Naive thymus-derived CD4-positive, alpha-beta T cell (primary cell): Measurements from ENCODE around the gene MBD5. TPM values are rescaled to one million over a fixed set of nuclear protein-coding genes. Genes with fewer than 3 reads are reported as not detected.

Source experiments
- ATAC-seq: fragments of 150-1000 bp; cut with Tn5 transposase; 2 replicates; pipeline ENCODE4 v1.10.0; 2021; ENCODE audit warnings: mild to moderate bottlenecking, moderate library complexity
- CTCF ChIA-PET: fragments of 350-600 bp; sonication (Branson Sonifier 250); formaldehyde crosslinking; loops from one replicate; lab custom pipeline; 2021; ENCODE audit warnings: antibody characterized with exemption; lab: Charles Lee
- POLR2A ChIA-PET: fragments of 350-600 bp; sonication (Branson Sonifier 250); formaldehyde crosslinking; loops from one replicate; lab custom pipeline; 2021; ENCODE audit warnings: antibody characterized with exemption, inconsistent platforms; lab: Charles Lee
- DNase-seq, 9 donors: peaks; one replicate each; pipeline versions ENCODE4 v3.0.0 to v3.0.0-alpha.2; 2020 to 2022; ENCODE audit warnings: mixed read lengths in 1 of 9
- H3K27ac ChIP-seq: one replicate; pipeline ENCODE4 v1.7.0; 2013; ENCODE audit warnings: mild to moderate bottlenecking, low read depth, low read length, moderate library complexity
- H3K27me3 ChIP-seq, 2 donors: one replicate each; pipeline ENCODE4 v1.7.0; 2013; ENCODE audit warnings: low read length in 2 of 2, mild to moderate bottlenecking in 2 of 2, moderate library complexity in 2 of 2; ENCODE audit not compliant: control insufficient read depth in 2 of 2, insufficient read depth in 2 of 2
- H3K36me3 ChIP-seq, 3 experiments: 1 replicate in 2 of 3; 2 replicates in 1 of 3; pipeline ENCODE4 v1.7.0; 2013; ENCODE audit warnings: low read length in 3 of 3, mild to moderate bottlenecking in 3 of 3, moderate library complexity in 1 of 3; ENCODE audit not compliant: insufficient read depth in 3 of 3, control insufficient read depth in 2 of 3
- H3K4me1 ChIP-seq, 2 donors: one replicate each; pipeline ENCODE4 v1.7.0; 2013; ENCODE audit warnings: low read length in 2 of 2, mild to moderate bottlenecking in 2 of 2, moderate library complexity in 1 of 2; ENCODE audit not compliant: control insufficient read depth in 2 of 2, insufficient read depth in 2 of 2
- H3K4me3 ChIP-seq: 2 replicates; pipeline ENCODE4 v1.7.0; 2013; ENCODE audit warnings: mild to moderate bottlenecking, low read length
- H3K9me3 ChIP-seq, 3 experiments: 1 replicate in 2 of 3; 2 replicates in 1 of 3; pipeline ENCODE4 v1.7.0; 2013; ENCODE audit warnings: low read length in 3 of 3; ENCODE audit not compliant: control insufficient read depth in 2 of 3
- H3K27ac Mint-ChIP-seq, 9 donors: one replicate each; pipeline ENCODE4 v1.8.0; 2020 to 2022; ENCODE audit warnings: mixed read lengths in 9 of 9, mild to moderate bottlenecking in 8 of 9, moderate library complexity in 5 of 9, inconsistent platforms in 2 of 9
- H3K27me3 Mint-ChIP-seq, 5 donors: one replicate each; pipeline ENCODE4 v1.8.0; 2021 to 2022; ENCODE audit warnings: mixed read lengths in 5 of 5, mild to moderate bottlenecking in 1 of 5
- H3K36me3 Mint-ChIP-seq, 5 donors: one replicate each; pipeline ENCODE4 v1.8.0; 2020 to 2022; ENCODE audit warnings: mixed read lengths in 5 of 5, mild to moderate bottlenecking in 3 of 5, inconsistent platforms in 1 of 5
- H3K4me1 Mint-ChIP-seq, 7 donors: one replicate each; pipeline ENCODE4 v1.8.0; 2020 to 2022; ENCODE audit warnings: mixed read lengths in 7 of 7, mild to moderate bottlenecking in 3 of 7, inconsistent platforms in 1 of 7
- H3K4me3 Mint-ChIP-seq, 10 donors: one replicate each; pipeline ENCODE4 v1.8.0; 2020 to 2022; ENCODE audit warnings: mild to moderate bottlenecking in 10 of 10, mixed read lengths in 10 of 10, moderate library complexity in 6 of 10, inconsistent platforms in 2 of 10
- H3K9me3 Mint-ChIP-seq, 11 donors: one replicate each; pipeline ENCODE4 v1.8.0; 2020 to 2022; ENCODE audit warnings: mixed read lengths in 11 of 11, mild to moderate bottlenecking in 4 of 11, inconsistent platforms in 1 of 11, moderate library complexity in 1 of 11
- intact Hi-C, 2 donors: fragments of 100-400 bp; cut with micrococcal nuclease; formaldehyde crosslinking; loops; one replicate each; pipeline ENCODE4 v1.15.1; 2023
- polyA plus RNA-seq, 2 donors: library from polyadenylated mRNA; unstranded; fragments of 300-500 nt; fragmentation: Illumina TruSeq; gene quantifications; one replicate each; pipeline ENCODE4 v1.2.3, GENCODE V29; 2021
- total RNA-seq, 6 experiments: library from RNA in 5 of 6; stranded (reverse) in 5 of 6; gene quantifications; 1 replicate in 5 of 6; 2 replicates in 1 of 6; pipeline ENCODE4 v1.2.3 and lab custom pipeline; 2021 to 2026

Gene MBD5
- total and polyA plus RNA-seq, 7 experiments from 2014 or later, result 14.6 to 76.8 (median 58.6) TPM

DNA sequence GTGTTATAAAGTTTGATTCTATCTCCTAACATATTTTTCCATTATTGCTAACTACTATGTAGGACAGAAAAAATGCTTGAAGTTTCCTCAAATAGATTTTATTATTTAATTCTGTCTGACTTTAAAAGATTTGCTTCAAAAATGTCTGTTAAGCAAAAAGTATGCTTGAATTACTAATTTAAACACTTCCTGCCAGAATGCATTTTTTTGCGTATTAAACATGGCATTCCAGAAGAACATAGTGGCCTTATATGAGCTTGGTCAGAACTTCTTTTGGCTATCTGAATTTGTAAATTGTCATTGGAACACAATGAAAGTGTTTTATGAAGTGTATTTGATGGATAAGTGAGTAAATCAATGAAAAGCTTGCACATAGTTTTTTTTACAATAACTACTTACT is 37.8 kb downstream of the MBD5 start:
- POLR2A ChIA-PET, result no interaction called here
- H3K27ac Mint-ChIP-seq, result no peak overlapping the region

DNA sequence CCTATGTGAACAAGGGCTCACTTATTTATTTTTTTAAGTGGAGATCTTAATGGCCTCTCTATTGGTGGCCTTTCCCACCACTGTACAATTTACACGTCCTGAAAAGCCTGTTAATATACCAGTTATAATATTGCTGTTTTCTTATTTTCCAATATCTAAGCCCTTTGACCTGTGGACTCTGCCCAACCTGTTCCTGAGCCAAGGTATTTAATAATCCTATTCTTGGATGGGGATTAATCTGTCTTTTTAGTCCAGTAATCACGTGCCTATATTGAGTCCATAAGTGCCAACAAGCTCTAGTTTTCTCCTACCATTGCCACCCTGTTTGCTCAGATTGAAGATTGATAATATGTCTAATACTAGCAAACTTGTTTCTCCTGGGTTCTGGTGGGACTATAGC is 42.7 kb downstream of the MBD5 start:
- CTCF ChIA-PET, result no interaction called here
- Mint-ChIP-seq H3K4me3 (no peak overlapping the region), H3K4me1 (peaks cover 0 to 16% (median 3%) of the 10 kb centered on the region in 7 donors), H3K27ac (no peak overlapping the region), H3K9me3 (peaks cover 0 to 6% (median 0%) of the 10 kb centered on the region in 11 donors), H3K27me3 (no peaks in the 10 kb centered on the region), H3K36me3 (peaks cover 0 to 19% (median 6%) of the 10 kb centered on the region in 5 donors)
- Histone ChIP-seq H3K27ac (no peak overlapping the region), H3K4me1 (no peaks in the 10 kb centered on the region), H3K4me3 (no peak overlapping the region), H3K36me3 (no peaks in the 10 kb centered on the region), H3K27me3 (no peaks in the 10 kb centered on the region), H3K9me3 (no peaks in the 10 kb centered on the region)
- DNase-seq (no peak), ATAC-seq (no peak)
- intact Hi-C loops, result no loop called here
- POLR2A ChIA-PET, result no interaction called here

More for the DNA sequence above, 37.8 kb downstream of the MBD5 start:
- CTCF ChIA-PET, result no interaction called here
- Histone ChIP-seq H3K9me3 (no peaks in the 10 kb centered on the region), H3K27me3 (no peaks in the 10 kb centered on the region), H3K27ac (no peak overlapping the region), H3K36me3 (peaks cover 0 to 4% (median 0%) of the 10 kb centered on the region in 3 experiments), H3K4me1 (no peaks in the 10 kb centered on the region), H3K4me3 (no peak overlapping the region)
- ATAC-seq, result no peak
- H3K4me1 Mint-ChIP-seq, result peaks cover 0 to 12% (median 5%) of the 10 kb centered on the region in 7 donors
- H3K27me3 Mint-ChIP-seq, result no peaks in the 10 kb centered on the region
- H3K4me3 Mint-ChIP-seq, result no peak overlapping the region
- peaks cover 0 to 21% (median 18%) of the 10 kb centered on the region in 5 donors for H3K36me3 Mint-ChIP-seq
- DNase-seq, result no peak
- intact Hi-C loops, result no loop called here
- H3K9me3 Mint-ChIP-seq, result no peaks in the 10 kb centered on the region

DNA sequence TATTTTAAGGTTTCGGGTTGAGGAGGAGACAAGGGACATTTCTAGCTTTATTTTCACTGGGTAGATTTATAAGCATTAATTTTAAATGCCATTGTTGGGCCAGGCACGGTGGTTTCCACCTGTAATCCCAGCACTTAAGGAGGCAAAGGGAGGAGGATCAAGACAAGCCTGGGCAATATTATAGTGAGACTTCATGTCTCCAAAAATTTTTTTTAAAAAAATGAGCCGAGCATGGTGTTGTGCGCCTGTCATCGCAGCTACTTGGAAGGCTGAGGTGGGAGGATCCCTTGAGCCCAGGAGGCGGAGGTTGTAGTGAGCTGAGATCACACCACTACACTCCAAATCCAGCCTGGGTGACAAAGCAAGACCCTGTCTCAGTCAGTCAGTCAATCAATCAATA is 45.0 kb downstream of the MBD5 start:
- ATAC-seq (no peak), DNase-seq (no peak)
- Histone ChIP-seq H3K4me1 (no peaks in the 10 kb centered on the region), H3K36me3 (no peaks in the 10 kb centered on the region), H3K9me3 (no peaks in the 10 kb centered on the region), H3K27me3 (no peaks in the 10 kb centered on the region), H3K4me3 (no peak overlapping the region), H3K27ac (no peak overlapping the region)
- CTCF ChIA-PET, result no interaction called here
- H3K9me3 Mint-ChIP-seq, result peaks cover 0 to 6% (median 0%) of the 10 kb centered on the region in 11 donors
- H3K36me3 Mint-ChIP-seq, result peaks cover 0 to 19% (median 8%) of the 10 kb centered on the region in 5 donors
- H3K4me1 Mint-ChIP-seq, result peaks cover 0 to 24% (median 7%) of the 10 kb centered on the region in 7 donors
- H3K4me3 Mint-ChIP-seq, result no peak overlapping the region
- no peak overlapping the region for H3K27ac Mint-ChIP-seq
- no peaks in the 10 kb centered on the region for H3K27me3 Mint-ChIP-seq
- intact Hi-C loops, result loop anchor here in 1 of 2 donors (5.0 kb wide), 1 partner anchor 74 kb away; no protein-coding TSS in a partner anchor
- POLR2A ChIA-PET, result no interaction called here

DNA sequence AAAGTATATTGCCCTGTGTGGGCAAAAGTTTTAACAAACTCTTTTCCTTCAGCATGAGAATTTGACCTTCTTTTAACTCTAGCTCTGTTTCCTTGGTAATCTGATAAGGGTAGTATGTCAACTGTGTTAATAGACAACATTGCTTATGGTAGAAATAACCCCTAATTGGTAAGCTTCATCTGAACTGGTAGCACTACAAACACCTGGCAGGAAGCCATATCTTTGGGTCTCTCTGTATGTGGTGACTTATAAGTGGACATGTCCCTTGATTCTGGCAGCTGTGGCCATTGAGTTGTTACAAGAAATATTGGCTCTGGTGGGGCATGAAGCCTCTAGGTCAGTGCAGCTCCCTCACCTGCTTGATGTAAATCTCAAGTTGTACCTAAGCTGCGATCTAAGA is 46.9 kb downstream of the MBD5 start:
- intact Hi-C loops, result loop anchor here in 1 of 2 donors (5.0 kb wide), 1 partner anchor 76 kb away; no protein-coding TSS in a partner anchor
- Mint-ChIP-seq H3K4me1 (peaks cover 0 to 30% (median 7%) of the 10 kb centered on the region in 7 donors), H3K4me3 (no peak overlapping the region), H3K27me3 (no peaks in the 10 kb centered on the region), H3K9me3 (peaks cover 0 to 6% (median 0%) of the 10 kb centered on the region in 11 donors), H3K36me3 (peaks cover 0 to 23% (median 13%) of the 10 kb centered on the region in 5 donors), H3K27ac (no peak overlapping the region)
- ATAC-seq (no peak), DNase-seq (no peak)
- Histone ChIP-seq H3K4me3 (no peak overlapping the region), H3K4me1 (no peaks in the 10 kb centered on the region), H3K27ac (no peak overlapping the region), H3K9me3 (no peaks in the 10 kb centered on the region), H3K36me3 (no peaks in the 10 kb centered on the region), H3K27me3 (no peaks in the 10 kb centered on the region)
- ChIA-PET POLR2A (no interaction called here), CTCF (no interaction called here)

DNA sequence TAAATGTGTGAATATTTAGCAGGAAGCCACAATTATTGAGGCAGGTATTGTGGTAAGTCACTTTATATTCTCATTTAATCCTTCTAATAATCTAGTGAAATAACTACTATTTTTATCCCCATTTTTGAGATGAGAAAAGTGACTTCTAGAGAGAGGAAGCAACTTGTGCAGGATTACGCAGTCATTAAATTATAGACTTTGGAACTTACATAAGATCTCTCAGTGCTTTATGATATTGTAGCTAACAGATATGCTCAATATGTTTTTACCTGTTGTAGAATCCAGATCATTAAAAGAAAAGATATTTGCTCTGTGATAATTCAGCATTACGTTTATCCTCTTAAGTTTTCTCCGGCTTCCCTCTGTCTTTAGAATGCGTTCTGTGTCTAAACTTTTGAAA is 50.5 kb downstream of the MBD5 start:
- H3K27me3 ChIP-seq, result no peaks in the 10 kb centered on the region
- no peaks in the 10 kb centered on the region for H3K9me3 ChIP-seq
- H3K4me1 ChIP-seq, result no peaks in the 10 kb centered on the region
- Mint-ChIP-seq H3K27ac (no peak overlapping the region), H3K27me3 (no peaks in the 10 kb centered on the region), H3K4me1 (peaks cover 0 to 19% (median 4%) of the 10 kb centered on the region in 7 donors), H3K9me3 (peaks cover 0 to 2% (median 0%) of the 10 kb centered on the region in 11 donors), H3K36me3 (peaks cover 0 to 22% (median 12%) of the 10 kb centered on the region in 5 donors), H3K4me3 (no peak overlapping the region)
- DNase-seq (no peak), ATAC-seq (no peak)
- no peak overlapping the region for H3K4me3 ChIP-seq
- ChIA-PET CTCF (no interaction called here), POLR2A (no interaction called here)
- H3K27ac ChIP-seq, result no peak overlapping the region
- intact Hi-C loops, result no loop called here
- no peaks in the 10 kb centered on the region for H3K36me3 ChIP-seq

DNA sequence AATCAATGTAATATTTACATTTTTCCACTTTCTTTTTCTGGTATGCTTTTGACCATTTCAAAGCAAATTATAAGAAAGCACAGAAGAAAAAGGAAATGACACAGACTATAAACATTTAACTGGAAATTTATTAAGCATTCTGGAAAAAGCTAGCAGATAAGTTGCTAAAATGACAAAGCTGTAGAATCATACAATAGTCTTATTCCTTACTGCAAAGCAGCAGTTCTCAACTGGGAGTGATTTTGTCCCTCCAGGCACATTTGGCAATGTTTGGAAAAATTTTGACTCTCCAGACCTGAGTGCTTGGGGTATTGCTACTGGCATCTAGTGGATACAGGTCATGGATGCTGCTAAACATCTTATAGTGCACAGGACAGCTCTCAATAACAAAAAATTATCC is 75.1 kb downstream of the MBD5 start:
- Mint-ChIP-seq H3K27me3 (no peaks in the 10 kb centered on the region), H3K4me3 (no peak overlapping the region), H3K9me3 (peaks cover 0 to 15% (median 7%) of the 10 kb centered on the region in 11 donors), H3K27ac (no peak overlapping the region), H3K4me1 (peaks cover 0 to 11% (median 4%) of the 10 kb centered on the region in 7 donors), H3K36me3 (peaks cover 0 to 13% (median 12%) of the 10 kb centered on the region in 5 donors)
- intact Hi-C loops, result loop anchor here in 1 of 2 donors (5.0 kb wide), 1 partner anchor 74 kb away; the partner anchor contains the start of genes MBD5 and ORC4
- H3K36me3 ChIP-seq, result no peaks in the 10 kb centered on the region
- ChIA-PET POLR2A (no interaction called here), CTCF (no interaction called here)
- ATAC-seq (no peak), DNase-seq (no peak)
- no peak overlapping the region for H3K4me3 ChIP-seq
- no peaks in the 10 kb centered on the region for H3K9me3 ChIP-seq
- H3K27me3 ChIP-seq, result no peaks in the 10 kb centered on the region
- no peak overlapping the region for H3K27ac ChIP-seq
- H3K4me1 ChIP-seq, result no peaks in the 10 kb centered on the region

DNA sequence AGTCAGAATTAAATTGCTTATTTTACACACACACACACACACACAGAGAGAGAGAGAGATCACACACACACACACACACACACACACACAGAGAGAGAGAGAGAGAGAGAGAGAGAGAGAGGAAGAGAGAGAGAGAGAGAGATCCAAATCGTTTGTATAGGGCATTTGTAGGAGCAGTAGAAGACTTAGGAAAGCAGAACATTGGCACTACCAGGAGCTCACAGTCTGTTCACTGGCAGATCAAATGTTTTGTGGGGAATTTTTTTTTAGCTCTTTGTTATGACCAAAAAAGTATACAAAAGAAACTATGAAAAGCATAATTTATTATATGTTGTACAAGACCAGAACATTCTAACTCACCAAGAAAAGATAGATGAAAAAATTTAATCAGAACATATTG is 81.8 kb downstream of the MBD5 start:
- Histone ChIP-seq H3K4me1 (no peaks in the 10 kb centered on the region), H3K36me3 (no peaks in the 10 kb centered on the region), H3K27me3 (no peaks in the 10 kb centered on the region), H3K27ac (no peak overlapping the region), H3K9me3 (no peaks in the 10 kb centered on the region), H3K4me3 (no peak overlapping the region)
- intact Hi-C loops, result no loop called here
- DNase-seq (no peak), ATAC-seq (no peak)
- CTCF ChIA-PET, result interaction anchor here (1.0 kb wide), 1 partner anchor 34 kb away, joined by 5 read pairs; no protein-coding TSS in a partner anchor
- peak overlapping the region in 1 of 10 donors; percentile 1 for H3K4me3 Mint-ChIP-seq
- no peaks in the 10 kb centered on the region for H3K27me3 Mint-ChIP-seq
- H3K4me1 Mint-ChIP-seq, result peaks cover 0 to 19% (median 11%) of the 10 kb centered on the region in 7 donors
- H3K27ac Mint-ChIP-seq, result peak overlapping the region in 4 of 9 donors; percentile 6 to 40 (median 35)
- H3K9me3 Mint-ChIP-seq, result peaks cover 0 to 7% (median 0%) of the 10 kb centered on the region in 11 donors
- POLR2A ChIA-PET, result interaction anchor here (0.6 kb wide), 1 partner anchor 992 kb away, joined by 4 read pairs; no protein-coding TSS in a partner anchor
- peaks cover 0 to 19% (median 7%) of the 10 kb centered on the region in 5 donors for H3K36me3 Mint-ChIP-seq
